MCF 10A (cell line): ENCODE measurements around the gene PCDHA12. TPM values are rescaled to one million over a fixed set of nuclear protein-coding genes. Genes with fewer than 3 reads are reported as not detected.
A peak's percentile ranks its signal among the peaks of the same experiment; 100 is the strongest.
"Not testable (repeated sequence)": the region's sequence is repeated elsewhere in the genome, so short reads cannot be mapped to it uniquely, and the experiment has no call there.

Source experiments
- BruUV-seq: library from RNA; stranded (reverse); fragments of 400-500 nt; replicated peaks from 2 replicates; lab custom pipeline; 2021; lab: Mats Ljungman, UMichigan
- CTCF ChIA-PET: fragments of 300-600 bp; sonication (Branson Sonifier 250); formaldehyde crosslinking; extraction: SDS; loops from one replicate; lab custom pipeline; 2021; ENCODE audit warnings: antibody characterized with exemption, inconsistent platforms; lab: Yijun Ruan, JAX
- POLR2A ChIA-PET: fragments of 300-600, 350-650 bp; sonication (Branson Sonifier 250); formaldehyde crosslinking; extraction: SDS; loops from one replicate; lab custom pipeline; 2020; ENCODE audit warnings: antibody characterized with exemption, inconsistent platforms; lab: Yijun Ruan, JAX
- DNase-seq: peaks from one replicate; pipeline ENCODE4 v3.0.0-alpha.2; 2018; ENCODE audit not compliant: unreplicated experiment
- H3K27ac Mint-ChIP-seq: one replicate; pipeline ENCODE4 v1.8.0; 2022; ENCODE audit warnings: mild to moderate bottlenecking, low read depth, mixed read lengths; ENCODE audit not compliant: unreplicated experiment
- H3K27me3 Mint-ChIP-seq: one replicate; pipeline ENCODE4 v1.8.0; 2022; ENCODE audit warnings: mixed read lengths; ENCODE audit not compliant: insufficient read depth, unreplicated experiment
- H3K36me3 Mint-ChIP-seq: one replicate; pipeline ENCODE4 v1.8.0; 2022; ENCODE audit warnings: mild to moderate bottlenecking, moderate library complexity, mixed read lengths; ENCODE audit not compliant: insufficient read depth, unreplicated experiment
- H3K4me1 Mint-ChIP-seq: one replicate; pipeline ENCODE4 v1.8.0; 2022; ENCODE audit warnings: mixed read lengths; ENCODE audit not compliant: insufficient read depth, unreplicated experiment
- H3K4me3 Mint-ChIP-seq: one replicate; pipeline ENCODE4 v1.8.0; 2022; ENCODE audit warnings: mild to moderate bottlenecking, moderate library complexity, mixed read lengths; ENCODE audit not compliant: unreplicated experiment
- H3K9me3 Mint-ChIP-seq: one replicate; pipeline ENCODE4 v1.8.0; 2022; ENCODE audit warnings: mixed read lengths; ENCODE audit not compliant: unreplicated experiment
- CTCF ChIP-seq: fragments of 200-600 bp; IDR thresholded peaks from one replicate; pipeline ENCODE4 v1.8.0; 2022; ENCODE audit warnings: antibody characterized with exemption, mild to moderate bottlenecking; ENCODE audit not compliant: unreplicated experiment
- intact Hi-C: fragments of 100-400 bp; cut with micrococcal nuclease; formaldehyde crosslinking; loops from 2 replicates; pipeline ENCODE4 v1.14.1; 2022
- total RNA-seq: library from RNA; stranded (reverse); gene quantifications from 2 replicates; pipeline ENCODE4 v1.2.3, GENCODE V29; 2022

The PCDHA12 gene
- total RNA-seq, 1 experiment from 2014 or later: 6.1 TPM

GRCh38 chr5:140842798-140843733 is 32.0 kb upstream of the PCDHA12 start:
- BruUV-seq: no TSS peak
- CTCF ChIA-PET: interaction anchor here (2.8 kb wide), 1 partner anchor 197 kb away, joined by 8 read pairs; no protein-coding TSS in a partner anchor
- Mint-ChIP-seq H3K27ac (no peak overlapping the region), H3K36me3 (no peaks in the 10 kb centered on the region), H3K27me3 (no peaks in the 10 kb centered on the region), H3K4me1 (no peaks in the 10 kb centered on the region), H3K4me3 (no peak overlapping the region), H3K9me3 (peaks cover 13% of the 10 kb centered on the region)
- POLR2A ChIA-PET: no interaction called here
- no peak for TF ChIP-seq CTCF
- intact Hi-C loops: no loop called here
- DNase-seq: no peak

DNA sequence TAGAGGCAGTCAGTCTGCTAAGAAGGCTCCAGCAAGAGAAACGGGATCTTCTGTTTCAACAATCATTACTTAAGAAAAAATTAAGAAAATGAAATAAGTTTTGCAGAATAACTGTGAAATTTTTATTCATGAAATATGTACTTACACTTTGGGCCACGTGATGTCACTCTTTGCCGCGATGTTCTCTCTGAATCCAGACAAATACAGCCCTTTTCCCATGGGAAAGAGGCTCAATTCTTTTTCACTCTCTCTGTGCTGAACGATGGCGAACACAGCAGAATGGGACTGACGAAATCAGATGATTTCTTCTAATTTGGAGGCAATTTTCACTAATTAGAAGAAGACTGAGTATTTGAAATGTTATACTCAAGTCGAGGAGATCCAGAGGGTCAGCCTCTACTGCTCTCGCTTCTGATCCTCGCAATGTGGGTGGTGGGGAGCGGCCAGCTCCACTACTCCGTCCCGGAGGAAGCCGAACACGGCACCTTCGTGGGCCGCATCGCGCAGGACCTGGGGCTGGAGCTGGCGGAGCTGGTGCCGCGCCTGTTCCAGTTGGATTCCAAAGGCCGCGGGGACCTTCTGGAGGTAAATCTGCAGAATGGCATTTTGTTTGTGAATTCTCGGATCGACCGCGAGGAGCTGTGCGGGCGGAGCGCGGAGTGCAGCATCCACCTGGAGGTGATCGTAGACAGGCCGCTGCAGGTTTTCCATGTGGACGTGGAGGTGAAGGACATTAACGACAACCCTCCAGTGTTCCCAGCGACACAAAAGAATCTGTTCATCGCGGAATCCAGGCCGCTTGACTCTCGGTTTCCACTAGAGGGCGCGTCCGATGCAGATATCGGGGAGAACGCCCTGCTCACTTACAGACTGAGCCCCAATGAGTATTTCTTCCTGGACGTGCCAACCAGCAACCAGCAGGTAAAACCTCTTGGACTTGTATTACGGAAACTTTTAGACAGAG is 26.7 kb upstream of the PCDHA12 start, which contains the start of gene PCDHA9:
Gene PCDHA9 (plus strand): TSS at position 244 of the 964 bp plus-strand sequence. CDS start 114 bp downstream, at position 358.
- H3K27me3 Mint-ChIP-seq, H3K4me1 Mint-ChIP-seq, H3K4me3 Mint-ChIP-seq, H3K36me3 Mint-ChIP-seq, H3K9me3 Mint-ChIP-seq, BruUV-seq, H3K27ac Mint-ChIP-seq, POLR2A ChIA-PET: not testable (repeated sequence)
- CTCF ChIA-PET: interaction anchor here (0.5 to 0.6 kb wide), 2 partner anchors 65 to 174 kb away, joined by 3 to 6 read pairs; no protein-coding TSS in a partner anchor
- intact Hi-C loops: loop anchor here (1.0 kb wide), 1 partner anchor 193 kb away; no protein-coding TSS in a partner anchor
- TF ChIP-seq CTCF: peak; percentile 24
- peak; percentile 11 for DNase-seq

- POLR2A ChIA-PET, H3K27me3 Mint-ChIP-seq, H3K9me3 Mint-ChIP-seq, H3K27ac Mint-ChIP-seq, H3K4me3 Mint-ChIP-seq, DNase-seq, H3K4me1 Mint-ChIP-seq, BruUV-seq, H3K36me3 Mint-ChIP-seq, intact Hi-C loops: not testable (repeated sequence)
- CTCF ChIA-PET: interaction anchor here (0.6 to 0.7 kb wide), 2 partner anchors 44 to 160 kb away, joined by 3 read pairs; no protein-coding TSS in a partner anchor
These were observed 25.1 kb upstream of the PCDHA12 start for GRCh38 chr5:140849831-140850634.
